Measurements from ENCODE around the gene MAD2L1BP. TPM values are rescaled to one million over a fixed set of nuclear protein-coding genes. Genes with fewer than 3 reads are reported as not detected.

The MAD2L1BP gene
- total RNA-seq, 1 donor from 2014 or later = 19.2 TPM

GRCh38 chr6:43606019-43606418 lies 29.6 kb upstream of the MAD2L1BP start:
- ATAC-seq = no peak
- peaks cover 79% of the 10 kb centered on the region for H3K36me3 ChIP-seq
- no peak overlapping the region for H3K4me3 ChIP-seq
- DNase-seq = no peak
- intact Hi-C loops (cut with DNase I) = no loop called here
- no peak overlapping the region for H3K27ac ChIP-seq
- no peak for TF ChIP-seq CTCF (IDR thresholded peaks at IDR 0.05)
- no peaks in the 10 kb centered on the region for H3K27me3 ChIP-seq (ENCODE audit: low read depth)
- peaks cover 10% of the 10 kb centered on the region for H3K4me1 ChIP-seq
- H3K9me3 ChIP-seq = no peaks in the 10 kb centered on the region

GRCh38 chr6:43608310-43608763 lies 27.3 kb upstream of the MAD2L1BP start:
- H3K27me3 ChIP-seq (ENCODE audit: low read depth) = no peaks in the 10 kb centered on the region
- peaks cover 78% of the 10 kb centered on the region for H3K36me3 ChIP-seq
- peaks cover 10% of the 10 kb centered on the region for H3K4me1 ChIP-seq
- ATAC-seq (peak; percentile 65 to 73), DNase-seq (no peak)
- H3K27ac ChIP-seq = no peak overlapping the region
- no peaks in the 10 kb centered on the region for H3K9me3 ChIP-seq
- peak; percentile 78 for TF ChIP-seq CTCF (IDR thresholded peaks at IDR 0.05)
- no peak overlapping the region for H3K4me3 ChIP-seq
- intact Hi-C loops (cut with DNase I) = no loop called here

- Histone ChIP-seq H3K27me3 (ENCODE audit: low read depth) (no peaks in the 10 kb centered on the region), H3K9me3 (no peaks in the 10 kb centered on the region), H3K4me1 (peaks cover 10% of the 10 kb centered on the region), H3K36me3 (peaks cover 78% of the 10 kb centered on the region), H3K27ac (no peak overlapping the region), H3K4me3 (no peak overlapping the region)
- ATAC-seq (peak; percentile 19 to 36), DNase-seq (no peak)
- intact Hi-C loops (cut with DNase I) = no loop called here
- TF ChIP-seq CTCF (IDR thresholded peaks at IDR 0.05) = no peak
Measured at GRCh38 chr6:43608807-43609206, 26.8 kb upstream of the MAD2L1BP start.

GRCh38 chr6:43609402-43609801 lies 26.2 kb upstream of the MAD2L1BP start:
- no peak for TF ChIP-seq CTCF (IDR thresholded peaks at IDR 0.05)
- intact Hi-C loops (cut with DNase I) = no loop called here
- DNase-seq (no peak), ATAC-seq (no peak)
- Histone ChIP-seq H3K36me3 (peaks cover 78% of the 10 kb centered on the region), H3K27ac (no peak overlapping the region), H3K27me3 (ENCODE audit: low read depth) (no peaks in the 10 kb centered on the region), H3K4me3 (no peak overlapping the region), H3K4me1 (peaks cover 10% of the 10 kb centered on the region), H3K9me3 (no peaks in the 10 kb centered on the region)

GRCh38 chr6:43610431-43610830 lies 25.2 kb upstream of the MAD2L1BP start:
- H3K36me3 ChIP-seq = peaks cover 78% of the 10 kb centered on the region
- DNase-seq = no peak

More at GRCh38 chr6:43610431-43610830, 25.2 kb upstream of the MAD2L1BP start:
- no peak for TF ChIP-seq CTCF (IDR thresholded peaks at IDR 0.05)
- intact Hi-C loops (cut with DNase I) = no loop called here
- Histone ChIP-seq H3K27ac (no peak overlapping the region), H3K4me1 (peaks cover 10% of the 10 kb centered on the region), H3K9me3 (no peaks in the 10 kb centered on the region), H3K4me3 (no peak overlapping the region), H3K27me3 (ENCODE audit: low read depth) (no peaks in the 10 kb centered on the region)
- no peak for ATAC-seq
